AG09309 (cell line): ENCODE data around the gene INMT.

Source experiments
- DNase-seq: peaks from one replicate; pipeline ENCODE4 v3.0.0-alpha.2; 2010; ENCODE audit warnings: low read depth
- H3K4me3 ChIP-seq: 2 replicates; pipeline ENCODE4 v1.5.1; 2011; ENCODE audit warnings: mild to moderate bottlenecking, low read depth, low read length, moderate library complexity; ENCODE audit not compliant: control insufficient read depth
- CTCF ChIP-seq: IDR thresholded peaks from 2 replicates; pipeline ENCODE4 v1.5.1; 2011; ENCODE audit warnings: mild to moderate bottlenecking, low read depth, low read length, inconsistent platforms; ENCODE audit not compliant: insufficient read depth, control insufficient read depth; ENCODE audit errors: missing control alignments

The INMT gene

DNA sequence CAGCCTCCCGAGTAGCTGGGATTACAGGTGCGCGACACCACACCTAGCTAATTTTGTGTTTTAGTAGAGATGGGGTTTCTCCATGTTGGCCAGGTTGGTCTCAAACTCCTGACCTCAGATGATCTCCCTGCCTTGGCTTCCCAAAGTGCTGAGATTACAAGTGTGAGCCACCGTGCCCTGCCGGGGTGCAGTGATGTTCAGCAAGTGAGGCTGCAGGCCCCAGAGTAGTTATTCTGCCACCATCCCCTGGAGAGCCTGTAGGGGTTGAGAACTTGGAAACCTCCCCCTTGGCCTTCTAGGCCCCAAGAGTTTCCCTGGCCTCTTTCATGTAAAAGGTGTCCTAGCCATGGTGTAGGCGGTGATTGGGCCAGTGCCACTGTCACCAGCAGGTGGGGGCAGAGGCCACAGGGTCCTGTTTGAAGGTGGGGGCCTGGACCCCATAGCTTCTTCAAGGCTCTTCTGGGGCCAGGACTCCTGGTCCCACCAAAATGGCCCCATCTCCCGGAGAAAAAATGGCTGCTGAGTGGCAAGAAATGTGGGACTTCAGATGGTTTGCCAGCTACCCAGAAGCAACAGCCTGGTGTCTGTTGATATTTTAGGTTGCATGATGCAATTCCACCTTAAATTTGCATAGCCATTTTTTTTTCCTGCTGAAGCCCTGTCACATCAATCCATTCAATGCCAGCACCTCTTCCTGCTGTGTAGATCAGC, 25.5 kb upstream of the INMT start:
- DNase-seq = no peak
- no peak for TF ChIP-seq CTCF
- H3K4me3 ChIP-seq = no peak overlapping the region

GRCh38 chr7:30727061-30727945, 24.6 kb upstream of the INMT start:
- TF ChIP-seq CTCF = no peak
- no peak overlapping the region for H3K4me3 ChIP-seq
- no peak for DNase-seq

DNA sequence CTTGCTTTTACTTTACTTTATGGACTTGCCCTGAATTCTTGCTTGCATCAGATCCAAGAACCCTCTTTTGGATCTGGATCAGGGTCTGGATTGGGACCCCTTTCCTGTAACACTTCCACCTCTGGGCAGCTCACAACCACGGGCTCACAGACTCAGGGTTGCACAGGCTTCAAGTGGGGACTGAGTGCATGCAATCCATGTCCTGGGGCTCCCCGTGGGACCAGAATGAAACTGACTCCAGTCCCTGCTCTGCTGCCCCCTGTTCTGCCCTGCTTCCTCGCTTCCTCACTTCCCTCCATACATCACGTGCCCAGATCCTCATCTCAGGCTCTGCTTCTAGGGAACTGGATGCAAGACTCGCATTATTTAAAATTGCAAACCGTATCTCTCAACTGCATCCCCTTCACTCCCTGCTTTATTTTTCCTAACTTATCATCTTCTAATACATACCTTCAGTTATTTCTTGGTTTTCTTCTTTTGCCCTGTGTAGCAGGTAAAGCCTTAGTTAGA, 23.3 kb upstream of the INMT start:
- H3K4me3 ChIP-seq = no peak overlapping the region
- DNase-seq = no peak
- no peak for TF ChIP-seq CTCF

- no peak overlapping the region for H3K4me3 ChIP-seq
- no peak for DNase-seq
- no peak for TF ChIP-seq CTCF
Measured at GRCh38 chr7:30729642-30730041, 22.3 kb upstream of the INMT start.

DNA sequence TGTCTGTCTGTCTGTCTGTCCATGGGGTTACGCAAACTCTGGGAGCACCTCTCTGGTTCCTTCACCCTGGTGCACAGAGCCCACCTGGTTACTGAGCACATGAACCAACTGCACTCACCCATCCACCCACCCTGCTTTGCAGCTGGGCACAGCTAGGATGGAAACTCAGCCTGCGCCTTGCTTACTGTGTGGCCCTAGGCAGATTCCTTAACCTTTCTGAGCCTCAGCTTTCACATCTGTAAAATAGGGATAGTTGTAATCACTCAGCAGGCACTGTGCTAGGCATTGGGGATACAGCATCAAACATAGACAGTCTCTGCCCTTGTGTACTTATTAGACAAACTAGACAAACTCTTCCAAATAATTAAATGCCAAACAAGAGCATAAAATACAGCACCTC, 21.8 kb upstream of the INMT start:
- TF ChIP-seq CTCF = no peak
- no peak overlapping the region for H3K4me3 ChIP-seq
- no peak for DNase-seq

DNA sequence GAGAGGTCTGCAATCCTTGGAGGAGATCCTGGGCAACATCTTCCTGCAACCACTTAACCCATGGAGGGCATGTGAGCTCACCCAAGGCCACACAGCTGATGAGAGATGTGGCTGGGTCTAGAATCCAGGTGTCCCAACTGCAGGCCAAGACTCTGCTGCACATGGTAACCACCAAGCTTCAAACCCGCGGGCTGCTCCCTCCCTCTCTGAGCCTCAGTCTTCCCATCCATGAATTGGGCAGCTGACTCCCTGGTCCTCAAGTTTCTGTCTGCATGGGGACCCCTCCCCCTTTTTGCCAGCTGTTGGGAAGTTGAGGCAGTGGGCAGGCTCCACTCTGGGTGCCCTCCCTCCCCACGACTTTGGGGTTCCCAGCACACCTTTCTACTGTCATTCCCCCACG, 20.9 kb upstream of the INMT start:
- no peak for TF ChIP-seq CTCF
- no peak for DNase-seq
- no peak overlapping the region for H3K4me3 ChIP-seq
